Measurements from ENCODE around the gene STXBP1.

The STXBP1 gene

DNA sequence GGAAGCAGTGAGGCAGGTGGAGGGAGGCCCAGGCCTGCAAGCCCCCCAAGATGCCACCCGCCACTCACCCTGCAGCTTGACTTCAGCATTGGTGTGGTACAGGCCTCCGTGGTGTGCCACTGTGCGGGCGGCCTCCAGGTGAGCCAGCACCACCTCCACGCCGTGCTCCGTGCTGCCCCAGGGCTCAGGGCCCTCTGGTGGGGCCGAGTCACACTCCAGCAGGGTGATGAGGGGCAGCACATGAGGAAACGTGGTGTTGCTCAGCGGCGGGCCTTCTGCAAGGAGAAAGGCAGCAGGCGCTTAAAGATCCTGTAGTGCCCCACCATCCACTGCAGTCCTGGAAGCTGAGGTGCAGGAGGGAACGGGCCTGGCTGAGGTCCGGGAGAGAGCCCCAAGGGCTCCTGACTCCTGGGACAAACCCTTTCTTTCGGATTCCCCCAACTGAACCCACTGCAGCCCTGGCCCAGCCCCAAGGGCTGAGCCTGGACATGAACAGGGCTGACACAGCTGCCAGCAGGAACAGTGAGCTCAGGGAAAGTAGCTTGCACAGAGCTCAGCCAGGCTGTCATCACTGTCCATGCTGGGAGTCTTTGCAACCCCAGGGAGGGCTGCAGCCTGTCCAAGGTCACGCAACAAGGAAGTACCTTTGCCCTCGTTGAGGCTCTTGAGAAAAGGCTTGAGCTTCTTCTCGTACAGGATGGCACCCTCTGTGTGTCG is 127.7 kb downstream of the STXBP1 start:
- no peak for DNase-seq

- DNase-seq: no peak
Observed at GRCh38 chr9:127741831-127742434, 129.9 kb downstream of the STXBP1 start.
